Prostate gland (tissue), 2 donors: ENCODE data around the gene C1orf53. TPM values are rescaled to one million over a fixed set of nuclear protein-coding genes. Genes with fewer than 3 reads are reported as not detected.

Source experiments
- DNase-seq: peaks from one replicate; pipeline ENCODE4 v3.0.0-alpha.2; 2019; ENCODE audit warnings: low spot score
- H3K27ac ChIP-seq, 2 donors: fragments of 200-600 bp; sonication (generic); 2 replicates each; pipeline ENCODE4 v1.5.1; 2017 to 2019
- H3K27me3 ChIP-seq: fragments of 200-600 bp; sonication (generic); replicated peaks from 2 replicates; pipeline ENCODE4 v1.5.1; 2019; ENCODE audit not compliant: insufficient read depth
- H3K36me3 ChIP-seq, 2 donors: fragments of 200-600 bp; sonication (generic); 1 replicate in 1 of 2; 2 replicates in 1 of 2; pipeline versions ENCODE4 v1.5.1 to v1.8.1; 2017 to 2019
- H3K4me1 ChIP-seq: fragments of 200-600 bp; sonication (generic); replicated peaks from 2 replicates; pipeline ENCODE4 v1.5.1; 2019
- H3K4me3 ChIP-seq, 2 donors: fragments of 200-600 bp; sonication (generic); 2 replicates each; pipeline ENCODE4 v1.5.1; 2017 to 2019
- H3K9me3 ChIP-seq: fragments of 200-600 bp; sonication (generic); 2 replicates; pipeline ENCODE4 v1.5.1; 2017
- CTCF ChIP-seq, 4 experiments: fragments of 200-600 bp in 2 of 4; fragments of 450-650 bp in 2 of 4; sonication (generic) in 2 of 4; IDR thresholded peaks; 1 replicate in 3 of 4; 2 replicates in 1 of 4; pipeline ENCODE4 v1.5.1; 2016 to 2019; ENCODE audit warnings: antibody characterized with exemption in 4 of 4, mild to moderate bottlenecking in 2 of 4, moderate library complexity in 2 of 4
- POLR2A ChIP-seq: fragments of 450-650 bp; IDR thresholded peaks from one replicate; pipeline ENCODE4 v1.6.1; 2016; ENCODE audit warnings: antibody characterized with exemption, mild to moderate bottlenecking
- POLR2AphosphoS5 ChIP-seq: sonication (generic); formaldehyde crosslinking; IDR thresholded peaks from one replicate; pipeline ENCODE4 v1.6.1; 2017; ENCODE audit warnings: antibody characterized with exemption
- WGBS: methylation state at CpG from one replicate; pipeline ENCODE4 v1.1.5; 2018; 5-methylcytosine and 5-hydroxymethylcytosine counted together
- intact Hi-C: fragments of 100-400 bp; cut with DNase I; formaldehyde crosslinking; loops from one replicate; pipeline ENCODE4 v1.14.2; 2022
- total RNA-seq, 2 donors: library from RNA; depleted of rRNA; stranded (reverse); fragments of >200 nt; gene quantifications; one replicate each; pipeline ENCODE4 v1.1.0, GENCODE V29; 2016

The C1orf53 gene
- total RNA-seq, 2 donors from 2014 or later, result 3.9 to 13.2 TPM

GRCh38 chr1:197917805-197918651, 15.6 kb downstream of the C1orf53 start:
- Histone ChIP-seq H3K4me3 (no peak overlapping the region), H3K27ac (no peak overlapping the region), H3K4me1 (no peaks in the 10 kb centered on the region)

GRCh38 chr1:197918807-197919345, 16.4 kb downstream of the C1orf53 start:
- H3K36me3 ChIP-seq, result no peaks in the 10 kb centered on the region
- no peak overlapping the region for H3K27ac ChIP-seq
- peaks cover 65% of the 10 kb centered on the region for H3K27me3 ChIP-seq
- DNase-seq, result no peak
- TF ChIP-seq CTCF (IDR thresholded peaks at IDR 0.05) (no peak), POLR2AphosphoS5 (no peak), POLR2A (no peak)
- H3K4me3 ChIP-seq, result no peak overlapping the region
- intact Hi-C loops, result no loop called here
- H3K4me1 ChIP-seq, result no peaks in the 10 kb centered on the region
- no peaks in the 10 kb centered on the region for H3K9me3 ChIP-seq
- 10% methylated on average over 16 of the region's 16 CpGs for WGBS

More at GRCh38 chr1:197917805-197918651, 15.6 kb downstream of the C1orf53 start:
- no peak for TF ChIP-seq CTCF (IDR thresholded peaks at IDR 0.05)
- TF ChIP-seq POLR2A, result no peak
- TF ChIP-seq POLR2AphosphoS5, result no peak
- WGBS, result 5% methylated on average over 55 of the region's 64 CpGs
- H3K36me3 ChIP-seq, result no peaks in the 10 kb centered on the region
- intact Hi-C loops, result no loop called here
- no peak for DNase-seq
- peaks cover 74% of the 10 kb centered on the region for H3K27me3 ChIP-seq
- H3K9me3 ChIP-seq, result no peaks in the 10 kb centered on the region

- peaks cover 61% of the 10 kb centered on the region for H3K27me3 ChIP-seq
- H3K4me3 ChIP-seq, result no peak overlapping the region
- no peaks in the 10 kb centered on the region for H3K9me3 ChIP-seq
- WGBS, result 7% methylated on average over 35 of the region's 35 CpGs
- H3K4me1 ChIP-seq, result no peaks in the 10 kb centered on the region
- TF ChIP-seq POLR2A (no peak), CTCF (IDR thresholded peaks at IDR 0.05) (no peak)
- no peak for DNase-seq
- no peak overlapping the region for H3K27ac ChIP-seq
- H3K36me3 ChIP-seq, result no peaks in the 10 kb centered on the region
- intact Hi-C loops, result loop anchor here (5.0 to 10.0 kb wide), 2 partner anchors 302 to 395 kb away; no protein-coding TSS in a partner anchor
Measured at GRCh38 chr1:197919346-197920066, 17.1 kb downstream of the C1orf53 start.

GRCh38 chr1:197920067-197920396, 17.6 kb downstream of the C1orf53 start:
- DNase-seq, result no peak
- no peak overlapping the region for H3K27ac ChIP-seq
- H3K4me1 ChIP-seq, result no peaks in the 10 kb centered on the region

More at GRCh38 chr1:197920067-197920396, 17.6 kb downstream of the C1orf53 start:
- Histone ChIP-seq H3K36me3 (no peaks in the 10 kb centered on the region), H3K4me3 (no peak overlapping the region), H3K27me3 (peaks cover 58% of the 10 kb centered on the region), H3K9me3 (no peaks in the 10 kb centered on the region)
- intact Hi-C loops, result loop anchor here (5.0 to 10.0 kb wide), 2 partner anchors 303 to 395 kb away; no protein-coding TSS in a partner anchor
- WGBS, result 4% methylated on average over 11 of the region's 11 CpGs
- TF ChIP-seq POLR2AphosphoS5, result no peak
- no peak for TF ChIP-seq CTCF (IDR thresholded peaks at IDR 0.05)
- TF ChIP-seq POLR2A, result no peak
